ENCODE measurements around the gene ZCCHC14. TPM values are rescaled to one million over a fixed set of nuclear protein-coding genes. Genes with fewer than 3 reads are reported as not detected.
A peak's percentile ranks its signal among the peaks of the same experiment; 100 is the strongest.

The ZCCHC14 gene
- total RNA-seq, 1 donor from 2014 or later = 19.0 TPM

GRCh38 chr16:87540072-87540896 is 47.5 kb upstream of the ZCCHC14 start:
- peaks cover 28% of the 10 kb centered on the region for H3K4me1 ChIP-seq (ENCODE audit: insufficient read depth, low read length)
- H3K9ac ChIP-seq (ENCODE audit: low read length) = peak overlapping the region; percentile 64
- no peaks in the 10 kb centered on the region for H3K36me3 ChIP-seq (ENCODE audit: insufficient read depth, low read length)
- Mint-ChIP-seq H3K27me3 (ENCODE audit: low read depth, unreplicated experiment) (peaks cover 38% of the 10 kb centered on the region), H3K36me3 (ENCODE audit: low read depth, unreplicated experiment) (no peaks in the 10 kb centered on the region), H3K4me3 (ENCODE audit: unreplicated experiment) (no peak overlapping the region), H3K9me3 (ENCODE audit: unreplicated experiment) (peaks cover 26% of the 10 kb centered on the region), H3K4me1 (ENCODE audit: low read depth, unreplicated experiment) (peaks cover 6% of the 10 kb centered on the region), H3K27ac (ENCODE audit: unreplicated experiment) (no peak overlapping the region)
- peaks cover 3% of the 10 kb centered on the region for H3K9me3 ChIP-seq (ENCODE audit: insufficient read depth, low read depth, low read length)
- peak overlapping the region; percentile 57 for H3K27ac ChIP-seq (ENCODE audit: low read depth, low read length)
- H3K4me3 ChIP-seq (ENCODE audit: insufficient read depth, low read depth, low read length) = no peak overlapping the region
- no peak for TF ChIP-seq EZH2 (IDR thresholded peaks at IDR 0.05; ENCODE audit: insufficient read depth, low read length)
- no peak for TF ChIP-seq CTCF (IDR thresholded peaks at IDR 0.05; ENCODE audit: insufficient read depth, low read depth, low read length)
- no peaks in the 10 kb centered on the region for H3K79me2 ChIP-seq (ENCODE audit: insufficient read depth, low read length)
- DNase-seq (ENCODE audit: low read depth) (no peak), FAIRE-seq (no peak)
- peak overlapping the region; percentile 82 for H3K4me2 ChIP-seq (ENCODE audit: low read length)
- H3K27me3 ChIP-seq (ENCODE audit: insufficient read depth, low read length) = peaks cover 11% of the 10 kb centered on the region
- H4K20me1 ChIP-seq (ENCODE audit: insufficient read depth, low read length) = no peaks in the 10 kb centered on the region
- peak overlapping the region; percentile 12 for H2AFZ ChIP-seq (ENCODE audit: low read depth, low read length)

GRCh38 chr16:87539113-87539512 is 46.3 kb upstream of the ZCCHC14 start:
- Histone ChIP-seq H3K27me3 (ENCODE audit: insufficient read depth, low read length) (peaks cover 11% of the 10 kb centered on the region), H3K36me3 (ENCODE audit: insufficient read depth, low read length) (no peaks in the 10 kb centered on the region), H3K9ac (ENCODE audit: low read length) (peak overlapping the region; percentile 53), H2AFZ (ENCODE audit: low read depth, low read length) (no peak overlapping the region), H3K4me2 (ENCODE audit: low read length) (peak overlapping the region; percentile 11), H3K27ac (ENCODE audit: low read depth, low read length) (peak overlapping the region; percentile 8), H3K9me3 (ENCODE audit: insufficient read depth, low read depth, low read length) (peaks cover 8% of the 10 kb centered on the region), H3K79me2 (ENCODE audit: insufficient read depth, low read length) (no peaks in the 10 kb centered on the region), H4K20me1 (ENCODE audit: insufficient read depth, low read length) (no peaks in the 10 kb centered on the region), H3K4me1 (ENCODE audit: insufficient read depth, low read length) (peaks cover 28% of the 10 kb centered on the region), H3K4me3 (ENCODE audit: insufficient read depth, low read depth, low read length) (no peak overlapping the region)
- Mint-ChIP-seq H3K27ac (ENCODE audit: unreplicated experiment) (no peak overlapping the region), H3K4me3 (ENCODE audit: unreplicated experiment) (no peak overlapping the region), H3K4me1 (ENCODE audit: low read depth, unreplicated experiment) (peaks cover 6% of the 10 kb centered on the region), H3K36me3 (ENCODE audit: low read depth, unreplicated experiment) (no peaks in the 10 kb centered on the region), H3K27me3 (ENCODE audit: low read depth, unreplicated experiment) (peaks cover 29% of the 10 kb centered on the region), H3K9me3 (ENCODE audit: unreplicated experiment) (peaks cover 31% of the 10 kb centered on the region)
- FAIRE-seq (no peak), DNase-seq (ENCODE audit: low read depth) (no peak)
- no peak for TF ChIP-seq CTCF (IDR thresholded peaks at IDR 0.05; ENCODE audit: insufficient read depth, low read depth, low read length)
- no peak for TF ChIP-seq EZH2 (IDR thresholded peaks at IDR 0.05; ENCODE audit: insufficient read depth, low read length)

- Histone ChIP-seq H3K36me3 (ENCODE audit: insufficient read depth, low read length) (no peaks in the 10 kb centered on the region), H3K4me1 (ENCODE audit: insufficient read depth, low read length) (peaks cover 28% of the 10 kb centered on the region), H3K27me3 (ENCODE audit: insufficient read depth, low read length) (peaks cover 11% of the 10 kb centered on the region), H2AFZ (ENCODE audit: low read depth, low read length) (no peak overlapping the region), H3K27ac (ENCODE audit: low read depth, low read length) (peak overlapping the region; percentile 8), H3K9ac (ENCODE audit: low read length) (peak overlapping the region; percentile 53), H3K79me2 (ENCODE audit: insufficient read depth, low read length) (no peaks in the 10 kb centered on the region), H4K20me1 (ENCODE audit: insufficient read depth, low read length) (no peaks in the 10 kb centered on the region), H3K4me2 (ENCODE audit: low read length) (peak overlapping the region; percentile 11), H3K9me3 (ENCODE audit: insufficient read depth, low read depth, low read length) (peaks cover 8% of the 10 kb centered on the region), H3K4me3 (ENCODE audit: insufficient read depth, low read depth, low read length) (no peak overlapping the region)
- DNase-seq (ENCODE audit: low read depth) (peak; percentile 65), FAIRE-seq (peak; percentile 13)
- H3K27ac Mint-ChIP-seq (ENCODE audit: unreplicated experiment) = no peak overlapping the region
- H3K9me3 Mint-ChIP-seq (ENCODE audit: unreplicated experiment) = peaks cover 35% of the 10 kb centered on the region
- H3K4me1 Mint-ChIP-seq (ENCODE audit: low read depth, unreplicated experiment) = peaks cover 6% of the 10 kb centered on the region
- H3K36me3 Mint-ChIP-seq (ENCODE audit: low read depth, unreplicated experiment) = no peaks in the 10 kb centered on the region
- TF ChIP-seq CTCF (IDR thresholded peaks at IDR 0.05; ENCODE audit: insufficient read depth, low read depth, low read length) (no peak), EZH2 (IDR thresholded peaks at IDR 0.05; ENCODE audit: insufficient read depth, low read length) (no peak)
- H3K4me3 Mint-ChIP-seq (ENCODE audit: unreplicated experiment) = no peak overlapping the region
- H3K27me3 Mint-ChIP-seq (ENCODE audit: low read depth, unreplicated experiment) = peaks cover 28% of the 10 kb centered on the region
Measured at GRCh38 chr16:87538594-87538993, 45.8 kb upstream of the ZCCHC14 start.
